8988T (cell line): ENCODE measurements around the gene RAC2.

Experiments
- DNase-seq: peaks from one replicate; pipeline ENCODE4 v3.0.0; 2011

The RAC2 gene

DNA sequence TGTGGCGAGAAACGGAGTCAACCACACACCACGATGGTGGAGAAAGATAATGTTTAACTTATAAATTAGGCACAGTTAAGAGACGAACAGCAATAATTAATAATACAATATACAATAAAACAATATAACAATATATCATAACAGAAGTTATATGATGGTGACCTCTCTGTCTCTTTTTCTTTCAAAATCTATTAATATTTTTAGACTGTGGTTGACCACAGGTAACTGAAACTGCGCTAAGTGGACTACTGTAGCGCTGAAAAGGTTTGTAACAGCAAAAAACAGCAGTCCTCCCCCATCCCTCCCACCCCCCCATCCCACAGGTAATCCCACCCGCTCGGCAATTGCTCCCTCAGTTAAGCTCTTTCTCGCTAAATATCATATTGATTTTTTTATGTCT, 28.2 kb downstream of the RAC2 start:
- DNase-seq, result no peak

DNA sequence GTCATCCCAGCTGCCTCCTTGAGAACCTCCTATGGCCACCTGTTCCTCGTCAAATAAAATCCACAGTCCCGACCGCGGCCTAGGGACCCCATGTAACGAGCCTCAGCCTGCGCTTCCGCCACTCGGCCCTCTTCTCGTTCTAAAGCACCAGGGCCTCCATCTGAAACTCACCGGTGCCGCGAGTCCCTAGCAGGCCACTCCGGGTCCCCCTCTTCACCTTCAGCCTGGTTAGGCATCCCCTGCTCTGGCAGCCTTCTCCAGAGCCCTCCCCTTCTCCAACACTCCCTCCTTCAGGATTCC, 29.4 kb downstream of the RAC2 start:
- no peak for DNase-seq

DNA sequence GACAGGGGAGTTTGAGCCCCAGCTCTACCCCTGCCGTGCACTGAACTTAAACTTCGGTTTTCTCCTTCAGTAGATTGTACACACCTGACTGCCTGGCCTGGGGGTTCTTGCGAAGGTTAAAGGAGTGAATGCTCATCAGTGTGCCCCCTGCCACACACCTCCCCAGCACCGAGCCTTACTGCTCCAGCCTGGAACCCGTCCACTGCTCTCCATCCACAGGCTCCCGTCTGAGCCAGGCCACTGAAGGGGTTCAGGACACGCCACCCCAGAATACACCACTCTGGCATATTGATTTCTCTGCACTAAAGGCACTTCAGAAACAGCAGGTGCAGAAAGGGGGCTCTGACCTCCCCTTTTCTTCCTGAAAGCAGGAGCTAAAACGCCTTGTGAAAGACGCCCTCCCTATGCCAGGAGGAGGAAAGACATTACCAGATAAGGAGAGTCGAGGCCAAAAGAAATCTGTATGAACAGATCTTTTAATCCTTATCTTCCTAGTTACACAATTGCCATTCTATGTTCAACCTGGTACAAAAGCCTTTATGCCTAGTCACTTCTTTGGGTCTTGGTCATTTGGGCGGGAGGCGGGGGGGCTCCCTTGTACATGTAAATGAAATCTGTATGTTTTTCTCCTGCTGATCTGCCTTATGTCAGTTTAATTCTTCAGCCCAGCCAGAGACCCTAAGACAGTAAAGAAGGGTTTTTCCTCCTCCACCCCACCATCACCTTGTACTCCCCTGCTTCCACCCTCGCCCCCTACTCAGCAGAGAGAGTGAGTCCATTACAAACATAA, 29.9 kb downstream of the RAC2 start:
- DNase-seq, result no peak

DNA sequence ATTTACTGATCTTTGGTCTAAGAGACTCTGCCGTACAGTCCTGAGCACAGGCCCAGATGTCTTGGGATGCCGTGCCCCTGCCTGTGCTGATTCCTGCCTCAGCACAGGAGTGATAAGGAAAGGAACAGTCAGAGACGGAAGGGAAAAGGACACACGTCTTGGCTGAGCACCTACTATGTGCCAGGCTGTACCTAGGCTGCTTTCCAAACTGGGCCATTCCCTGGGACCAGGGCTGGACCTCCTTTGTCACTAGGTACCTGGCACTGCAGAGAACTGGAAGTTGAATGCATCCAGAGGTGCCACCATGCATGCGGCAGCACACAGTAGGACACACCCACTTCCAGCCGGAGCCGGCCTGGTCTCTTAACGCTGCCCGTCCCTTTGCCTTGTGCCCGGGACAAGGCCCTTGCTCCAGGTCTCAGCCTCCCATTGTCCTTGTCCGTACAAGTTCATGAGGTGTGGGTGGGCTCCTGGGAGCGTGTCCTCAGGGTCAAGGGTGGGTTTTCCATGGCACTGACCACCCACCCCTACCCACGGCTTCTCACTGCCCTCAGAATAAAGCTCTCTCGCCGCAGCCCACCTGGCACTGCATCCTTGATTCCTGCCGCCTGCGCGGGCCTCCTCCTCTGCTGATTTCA, 30.7 kb downstream of the RAC2 start:
- DNase-seq, result no peak

DNA sequence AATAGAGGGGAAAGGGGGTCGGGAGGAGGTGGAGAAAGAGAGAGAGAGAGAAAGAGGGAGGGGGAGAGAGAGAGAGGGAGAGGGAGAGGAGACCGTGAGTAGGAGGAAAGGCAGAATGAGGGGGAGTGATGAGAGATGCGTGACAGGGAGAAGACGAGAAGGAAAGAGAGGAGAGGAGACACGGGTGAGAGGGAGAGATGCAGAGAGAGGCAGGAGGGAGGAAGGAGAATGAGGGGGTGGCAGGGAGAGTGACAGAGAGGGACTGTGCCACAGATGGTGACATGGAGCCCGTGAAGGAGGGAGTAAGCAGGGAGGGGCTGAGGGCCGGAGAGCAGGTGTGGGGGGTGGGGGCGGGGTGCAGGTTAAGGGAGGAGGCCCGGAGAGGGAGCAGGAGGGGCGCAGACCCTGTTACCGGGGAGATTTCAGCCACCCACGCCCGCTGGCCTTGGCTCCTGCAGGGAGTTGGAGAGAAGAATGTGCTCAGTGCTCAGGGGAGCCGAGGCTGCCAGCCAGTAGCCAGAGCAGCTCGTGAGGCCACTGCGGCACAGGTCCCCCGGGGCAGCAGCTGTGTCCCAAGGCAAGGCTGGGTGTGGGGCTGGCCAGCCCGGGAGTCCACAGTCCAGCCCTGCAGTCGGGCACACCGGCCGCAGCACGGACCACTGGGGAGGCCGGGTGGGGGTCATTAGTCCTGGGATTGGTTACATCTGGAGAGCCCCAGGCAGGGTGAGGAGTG, 31.7 kb downstream of the RAC2 start, which contains the start of gene SSTR3:
SSTR3 (minus strand) TSS at position 304 of the 733 bp plus-strand sequence. CDS start 4,674 bp downstream, outside the sequence.
- no peak for DNase-seq

DNA sequence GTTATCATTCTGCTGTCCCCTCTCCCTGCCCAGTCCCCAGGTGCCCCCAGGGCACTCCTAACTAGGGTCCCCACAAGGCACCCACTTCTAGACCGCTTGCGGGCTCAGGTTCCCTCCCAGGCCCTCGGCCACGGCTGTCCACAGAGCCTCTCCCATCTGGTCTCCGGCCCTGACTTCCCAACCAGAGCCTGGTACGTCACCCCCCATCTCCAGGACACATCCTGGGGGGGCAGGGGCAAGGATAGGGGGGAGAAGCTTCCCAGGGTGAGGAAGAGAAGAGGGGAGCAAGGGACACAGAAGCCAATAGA, 32.2 kb downstream of the RAC2 start:
- no peak for DNase-seq

DNA sequence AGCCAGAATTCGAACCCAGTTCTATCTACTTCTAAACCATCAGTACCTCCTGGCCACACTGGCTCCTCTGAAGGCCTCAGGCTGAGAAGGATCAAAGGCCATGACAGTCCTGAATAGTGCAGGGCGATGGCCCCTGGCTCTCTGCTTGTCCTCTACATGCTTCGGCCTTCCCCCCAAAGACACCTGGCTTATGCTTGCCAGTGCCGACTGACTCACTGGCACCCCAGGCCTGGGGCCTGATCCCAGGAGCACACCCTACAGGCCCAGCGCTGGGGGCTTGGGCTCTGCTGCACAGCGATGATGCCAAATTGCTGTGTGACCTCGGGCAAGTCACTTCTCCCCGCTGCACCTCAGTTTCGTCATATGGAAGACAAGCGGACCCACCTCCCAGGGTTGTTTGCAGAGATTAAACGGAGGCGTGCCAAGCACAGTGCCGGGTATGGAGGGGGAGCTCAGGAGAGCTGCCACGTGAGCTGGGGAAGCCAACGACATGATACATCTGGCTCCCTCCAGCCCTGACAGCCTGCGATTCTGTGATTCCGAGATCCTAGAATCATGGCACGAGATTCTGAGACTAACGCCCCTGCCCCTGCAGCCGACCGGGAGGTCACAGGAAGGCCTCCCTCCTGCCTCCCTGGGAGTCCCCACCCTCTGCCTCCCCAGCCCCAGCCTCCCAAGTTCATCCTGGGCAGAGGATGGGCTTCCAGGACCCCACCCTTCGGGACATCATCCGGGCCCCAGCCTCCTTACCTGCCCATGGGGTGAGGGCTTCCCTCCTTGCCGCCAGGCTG, 32.8 kb downstream of the RAC2 start:
- DNase-seq, result no peak

DNA sequence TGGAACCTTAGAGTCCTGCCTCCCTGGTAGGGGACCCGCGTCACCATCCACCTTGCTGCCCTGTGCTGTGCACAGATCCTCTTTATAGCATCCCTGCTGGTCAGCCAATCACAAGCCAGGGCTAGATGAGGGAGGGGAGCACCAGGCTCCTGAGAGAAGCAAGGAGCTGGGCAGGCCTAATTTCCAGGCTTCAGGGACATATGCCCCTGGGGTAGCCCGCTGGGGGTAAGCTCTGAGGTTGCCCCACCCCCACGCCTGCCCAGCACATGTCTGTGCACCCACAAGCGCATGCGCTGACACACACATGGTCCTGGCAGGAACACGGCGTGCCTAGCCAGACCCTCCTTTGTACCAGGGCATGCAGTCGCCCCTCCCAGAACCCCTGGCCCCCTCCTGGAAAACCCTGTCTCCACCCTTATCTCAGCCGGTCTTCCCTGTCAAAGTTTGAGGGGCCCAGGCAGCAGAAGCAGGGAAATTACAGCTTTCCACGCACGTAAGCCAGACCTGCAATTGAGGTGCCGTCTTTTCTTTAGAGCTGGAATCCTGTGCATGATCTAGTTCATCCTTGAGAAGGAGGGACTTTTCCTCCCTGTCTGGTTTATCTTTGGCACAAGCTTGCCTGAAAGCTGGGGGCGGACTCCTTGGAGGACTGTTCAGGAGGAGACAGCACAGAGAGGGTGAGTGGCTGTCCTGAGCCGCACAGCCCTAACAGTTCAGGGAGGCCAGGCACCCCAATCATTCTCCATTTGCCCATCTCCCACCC, 33.8 kb downstream of the RAC2 start:
- no peak for DNase-seq

DNA sequence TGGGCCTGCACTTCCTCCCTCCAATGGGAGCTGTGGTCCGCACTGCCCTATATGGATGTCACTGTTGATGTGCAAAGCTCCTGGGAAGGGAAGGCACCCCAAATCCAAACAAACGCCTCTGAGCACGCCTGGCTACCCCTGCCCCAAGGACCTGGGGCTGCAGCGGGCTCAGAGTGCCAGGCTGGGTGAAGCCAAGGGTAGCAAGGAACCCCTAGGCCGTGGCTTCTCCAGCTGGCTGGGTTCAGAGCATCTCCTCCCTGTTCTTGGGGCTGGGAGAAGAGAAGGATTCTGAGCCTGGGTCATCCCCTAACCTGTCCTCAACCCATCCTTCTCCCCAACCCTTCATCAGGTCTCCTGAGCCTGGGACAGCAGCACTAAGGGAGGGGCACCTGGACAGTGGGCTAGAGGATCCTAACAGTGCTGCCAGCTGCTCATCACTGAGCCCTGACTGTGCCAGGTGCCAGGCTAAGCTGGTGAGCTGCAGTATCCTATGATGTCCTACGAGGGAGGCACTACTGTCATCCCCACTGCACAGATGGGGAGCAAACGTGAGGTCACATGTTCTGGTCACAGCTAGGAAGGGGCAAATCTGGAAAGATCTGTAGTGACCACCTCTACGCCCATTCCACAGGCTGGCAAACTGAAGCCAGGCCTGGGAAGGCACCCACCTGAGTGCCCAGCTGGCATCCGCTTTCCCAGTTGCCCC, 34.8 kb downstream of the RAC2 start:
- DNase-seq, result no peak

DNA sequence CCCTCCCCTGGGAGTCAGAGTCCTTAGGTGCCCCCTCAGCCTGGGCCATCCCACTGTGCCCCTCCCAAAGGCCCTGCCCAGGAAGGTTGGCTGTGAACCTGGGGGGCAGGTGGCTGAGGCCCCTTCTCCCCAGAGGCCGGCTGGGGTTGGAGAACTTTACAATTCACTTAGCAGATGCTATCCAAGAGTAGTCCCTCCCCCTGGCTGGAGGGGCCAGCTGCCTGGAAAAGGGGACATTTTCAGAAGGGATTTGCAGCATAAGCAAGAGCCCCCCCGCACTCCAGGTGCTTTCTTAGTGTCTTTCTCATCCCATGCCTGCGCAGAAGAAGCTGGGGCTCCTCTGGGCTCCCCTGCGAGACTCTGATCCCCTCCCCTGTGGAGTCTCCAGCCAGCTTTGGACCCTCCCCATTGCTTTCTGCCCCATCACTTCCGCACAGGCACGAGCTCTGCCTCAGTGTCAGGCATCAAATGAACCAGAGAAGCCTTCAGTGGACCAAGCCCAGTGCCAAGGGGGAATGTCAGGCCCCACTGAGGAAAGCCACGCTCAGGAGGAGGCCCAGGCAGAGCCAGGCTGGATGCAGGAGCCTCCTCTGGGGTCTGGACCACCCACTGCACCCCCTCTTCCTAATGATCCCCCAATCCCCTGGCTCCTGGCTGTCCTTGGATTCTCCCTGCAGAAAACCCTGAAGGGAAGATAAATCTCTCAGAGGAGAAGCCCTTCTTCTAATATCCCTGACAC, 35.5 kb downstream of the RAC2 start:
- no peak for DNase-seq

DNA sequence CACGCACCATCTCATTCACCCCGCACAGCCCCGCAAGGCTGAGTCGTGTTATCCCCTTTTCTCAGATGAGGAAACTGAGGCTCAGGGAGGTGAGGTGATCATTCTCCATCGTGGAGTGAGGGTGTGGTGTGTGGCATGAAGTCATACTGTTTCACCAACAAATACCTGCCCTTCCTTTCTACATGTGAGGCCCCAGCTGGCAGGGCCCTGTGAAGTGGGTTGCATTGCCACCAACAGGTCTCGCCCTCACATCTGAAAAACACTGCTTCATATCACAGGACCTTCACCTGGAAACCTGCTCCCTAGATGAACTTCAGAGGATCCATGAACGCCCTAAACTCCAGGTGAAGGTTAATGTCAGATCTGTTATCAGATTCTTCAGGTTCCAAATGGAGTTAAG, 36.1 kb downstream of the RAC2 start:
- DNase-seq, result no peak

DNA sequence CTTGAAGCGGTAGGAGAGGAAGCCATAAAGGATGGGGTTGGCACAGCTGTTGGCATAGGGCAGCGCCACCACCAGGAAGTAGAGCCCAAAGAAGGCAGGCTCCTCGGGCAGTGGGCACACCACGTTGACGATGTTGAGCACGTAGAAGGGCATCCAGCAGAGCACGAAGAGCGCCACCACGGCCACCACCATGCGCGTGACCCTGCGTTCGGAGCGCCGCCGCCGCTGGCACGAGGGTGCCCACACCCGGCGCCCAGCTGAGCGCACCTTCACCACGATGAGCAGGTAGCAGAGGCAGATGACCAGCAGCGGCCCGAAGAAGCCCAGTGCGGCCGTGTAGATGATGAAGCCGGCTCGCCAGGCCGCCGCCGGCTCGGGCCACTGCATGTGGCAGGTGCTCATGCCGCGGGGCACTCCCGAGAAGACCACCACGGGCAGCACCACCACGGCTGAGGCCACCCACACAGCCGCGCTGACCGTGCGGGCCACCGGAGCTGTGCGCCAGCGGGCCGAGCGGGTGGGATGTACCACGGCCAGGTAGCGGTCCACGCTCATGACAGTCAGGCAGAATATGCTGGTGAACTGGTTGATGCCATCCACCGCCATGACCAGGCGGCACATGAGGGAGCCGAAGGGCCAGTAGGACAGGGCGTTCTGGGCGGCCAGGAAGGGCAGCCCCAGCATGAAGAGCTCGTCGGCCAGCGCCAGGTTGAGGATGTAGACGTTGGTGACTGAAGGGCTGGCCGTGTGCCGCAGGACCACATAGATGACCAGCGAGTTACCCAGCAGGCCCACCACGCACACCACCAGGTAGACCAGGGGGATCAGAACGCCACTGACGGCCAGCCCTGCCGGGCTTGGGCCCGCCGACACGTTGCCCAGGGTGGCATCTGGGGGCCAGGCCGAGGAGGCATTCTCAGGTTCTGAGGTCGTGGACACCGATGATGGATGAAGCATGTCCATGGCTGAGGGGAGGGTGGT, 36.9 kb downstream of the RAC2 start:
- DNase-seq, result no peak

DNA sequence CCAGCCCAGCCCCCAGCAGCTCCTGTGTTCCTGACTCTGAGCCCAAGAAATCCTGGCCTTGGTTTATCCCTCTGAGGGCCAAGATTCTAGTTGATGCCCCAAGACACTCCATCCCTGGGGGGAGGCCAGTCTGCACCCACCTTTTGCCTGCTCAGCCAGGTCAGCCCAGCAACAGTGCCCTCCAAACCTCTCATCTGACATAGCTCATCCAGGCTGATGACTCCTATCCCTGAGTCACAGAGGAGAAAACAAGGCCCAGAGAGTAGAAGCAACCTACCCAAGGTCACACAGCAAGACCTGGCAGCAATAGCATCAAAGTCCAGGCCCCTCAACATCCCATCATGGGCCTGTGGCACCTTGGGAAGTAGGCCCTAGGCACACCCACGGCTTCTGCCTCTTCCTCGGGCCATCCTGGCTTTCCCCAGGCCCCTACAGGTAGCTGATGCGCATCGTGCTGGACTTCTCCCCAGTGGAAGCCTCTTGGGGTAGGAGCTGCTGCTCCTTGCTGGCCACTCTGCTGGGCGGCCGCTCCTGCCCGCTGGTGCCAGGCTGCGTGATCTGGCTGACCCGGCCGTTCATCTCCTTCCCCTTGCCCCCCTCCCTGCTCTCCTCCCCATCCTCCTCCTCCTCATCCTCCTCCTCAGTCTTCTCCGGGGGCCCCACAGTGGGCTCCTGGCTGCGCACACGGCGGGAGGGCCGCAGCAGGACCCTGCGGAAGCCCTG, 37.8 kb downstream of the RAC2 start:
- DNase-seq, result no peak

DNA sequence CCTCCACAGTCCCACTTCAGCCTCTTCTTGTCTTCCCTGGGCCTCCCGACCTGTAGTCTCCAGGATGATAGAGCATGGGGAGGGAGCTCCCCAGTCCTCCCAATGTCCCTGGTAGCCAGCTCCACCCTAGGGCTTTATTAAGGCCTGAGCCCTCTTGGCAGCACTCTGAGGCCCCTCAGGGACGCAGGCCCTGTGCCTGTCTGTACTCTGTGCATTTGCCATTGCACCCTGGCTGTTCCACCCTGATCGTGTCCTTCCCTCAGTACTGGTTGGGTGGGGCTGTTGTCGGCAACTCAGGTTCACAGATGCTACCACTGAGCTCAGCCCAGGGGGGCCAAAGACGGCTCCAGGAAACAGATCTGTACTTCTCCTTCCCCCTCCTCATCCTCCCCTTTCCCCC, 39.0 kb downstream of the RAC2 start:
- DNase-seq, result no peak

DNA sequence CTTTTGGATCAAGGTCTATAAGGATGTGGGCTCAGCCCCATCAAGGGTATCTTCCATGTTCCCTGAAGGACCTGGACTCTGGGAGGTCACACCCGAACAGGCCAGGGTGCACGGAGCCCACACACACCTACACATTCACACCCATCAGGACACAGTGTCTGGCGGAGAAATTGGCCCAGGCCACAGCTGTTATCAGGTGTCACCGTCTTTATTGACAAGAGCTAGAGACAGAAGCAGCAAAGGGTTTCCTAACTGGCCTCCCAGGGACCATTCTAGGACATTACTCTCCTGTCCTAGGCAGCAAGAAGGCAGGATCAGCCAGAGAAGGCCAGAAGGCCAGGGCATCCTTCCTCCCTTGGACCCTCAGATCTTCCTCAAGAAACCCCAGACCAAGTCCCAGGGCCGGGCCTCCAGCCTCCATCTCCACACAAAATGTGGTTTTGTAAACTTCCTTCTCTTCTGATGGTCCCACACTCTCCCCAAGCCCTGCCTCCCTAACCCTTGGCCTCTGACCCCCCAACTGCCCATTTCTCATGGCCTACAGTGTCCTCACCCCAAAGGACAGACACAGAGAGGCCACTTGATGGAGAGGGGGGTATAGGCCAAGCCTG, 39.9 kb downstream of the RAC2 start:
- DNase-seq, result no peak

DNA sequence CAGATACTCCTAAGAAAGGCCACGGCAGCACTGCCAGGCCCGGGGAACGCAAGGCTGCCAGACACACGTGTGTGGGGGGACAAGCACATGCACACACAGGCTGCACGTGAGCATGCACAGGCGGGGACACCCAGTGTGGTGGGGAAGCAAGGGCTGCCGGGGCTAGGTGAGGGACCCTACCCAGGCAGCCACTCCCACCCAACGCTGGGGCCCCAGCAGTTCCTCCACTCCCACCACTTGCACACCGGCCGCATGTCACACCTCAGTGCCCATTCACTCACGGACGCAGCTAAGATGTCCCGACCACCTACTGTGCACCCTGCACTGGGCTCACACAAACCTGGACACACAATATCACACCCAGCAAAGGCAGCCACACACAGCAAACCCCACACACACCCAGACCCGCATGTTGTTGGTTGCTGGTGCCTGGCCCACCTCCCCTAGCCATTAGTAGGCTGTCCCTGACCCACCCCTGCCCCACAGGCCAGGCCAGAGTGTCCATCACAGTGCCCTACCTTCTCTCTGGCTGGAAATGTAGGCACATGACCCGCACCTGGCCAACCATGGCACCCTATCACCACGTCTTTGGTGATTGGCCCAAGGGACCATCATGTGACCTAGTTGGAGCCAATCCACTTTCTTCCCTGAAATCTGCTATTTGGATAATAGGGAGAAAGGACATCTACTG, 40.6 kb downstream of the RAC2 start:
- no peak for DNase-seq

DNA sequence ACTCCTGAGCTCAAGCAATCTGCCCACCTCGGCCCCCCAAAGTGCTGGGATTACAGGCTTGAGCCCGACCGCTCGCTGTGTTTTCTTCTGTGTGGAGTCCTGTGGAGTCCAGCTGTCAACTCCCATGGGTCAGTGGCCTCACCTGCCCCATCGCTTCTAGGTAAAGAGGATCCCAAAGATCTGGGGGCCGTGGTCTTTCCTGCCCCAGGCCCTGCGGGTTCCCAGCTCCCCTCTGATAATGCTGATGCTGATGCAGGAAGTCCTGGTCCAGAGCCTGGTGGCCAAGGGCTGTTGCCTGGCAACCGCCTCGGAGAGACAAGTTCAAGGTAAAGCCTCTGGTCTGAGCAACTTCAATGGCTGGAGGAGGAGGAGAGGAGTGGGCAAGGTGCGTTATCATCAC, 41.4 kb downstream of the RAC2 start:
- no peak for DNase-seq

DNA sequence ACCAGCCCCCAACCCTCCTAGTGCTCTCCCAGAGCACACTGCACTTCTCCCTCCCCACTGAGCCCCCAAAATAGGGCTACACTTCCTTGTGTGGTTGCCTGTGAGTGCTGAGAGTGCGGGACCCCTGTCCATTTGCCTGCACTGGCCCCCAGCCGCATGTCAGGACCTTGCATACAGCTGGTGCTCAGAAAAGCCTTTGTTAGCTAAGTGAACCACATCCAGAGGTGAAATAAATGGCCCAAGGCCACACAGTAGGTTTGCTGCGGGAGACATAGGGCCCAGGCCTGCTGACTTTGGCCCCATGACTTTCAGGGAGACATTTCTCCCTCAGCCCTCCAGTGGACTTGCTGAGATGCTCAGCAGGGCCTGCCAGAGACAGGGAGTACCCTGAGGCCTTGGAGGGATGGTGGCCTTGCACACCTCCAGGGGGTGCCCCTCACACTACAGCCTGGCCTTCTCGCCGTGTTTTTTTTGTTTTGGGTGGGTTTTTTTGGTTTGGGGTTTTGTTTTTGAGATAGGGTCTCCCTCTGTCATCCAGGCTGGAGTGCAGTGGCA, 42.0 kb downstream of the RAC2 start:
- no peak for DNase-seq
